ENCODE measurements around the gene NAALADL2. TPM values are rescaled to one million over a fixed set of nuclear protein-coding genes. Genes with fewer than 3 reads are reported as not detected.

NAALADL2 gene
- total and polyA plus RNA-seq, 9 of the 15 experiments (the other 6 are each of a cell fraction or from before 2014, with no cell fraction given): 0.29 to 1.1 (median 0.79) TPM; not detected in 1

DNA sequence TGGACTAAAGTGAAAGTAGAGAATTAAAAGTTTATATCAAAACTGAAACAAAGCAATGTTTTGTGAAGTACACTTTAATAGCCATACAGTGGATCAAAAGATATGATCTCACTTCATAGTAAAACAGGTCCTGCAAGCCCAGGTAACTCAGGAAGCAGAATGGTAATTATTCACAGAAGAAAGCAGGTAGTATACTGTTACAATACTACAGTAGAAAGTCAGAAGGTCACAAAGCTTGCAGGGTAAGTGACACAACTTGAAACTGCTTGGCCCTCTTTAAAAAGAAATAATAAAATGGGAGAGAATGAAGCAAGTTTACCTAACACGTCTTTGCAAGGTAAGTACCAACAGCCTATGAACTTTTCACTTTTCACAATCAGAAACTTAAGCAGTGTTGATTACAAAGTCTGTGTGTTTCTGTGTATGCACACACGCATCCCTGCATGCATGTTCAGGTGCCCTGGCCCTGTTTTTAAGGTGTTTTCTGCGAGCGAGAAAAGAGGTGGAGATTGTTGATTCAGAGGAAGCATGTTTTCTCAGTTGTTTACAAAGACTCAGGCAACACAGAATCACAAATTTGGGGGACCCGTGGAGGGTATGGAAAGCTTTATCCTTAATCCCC is at the start of gene NAALADL2 (continued):
- TF ChIP-seq, protein P1, sequence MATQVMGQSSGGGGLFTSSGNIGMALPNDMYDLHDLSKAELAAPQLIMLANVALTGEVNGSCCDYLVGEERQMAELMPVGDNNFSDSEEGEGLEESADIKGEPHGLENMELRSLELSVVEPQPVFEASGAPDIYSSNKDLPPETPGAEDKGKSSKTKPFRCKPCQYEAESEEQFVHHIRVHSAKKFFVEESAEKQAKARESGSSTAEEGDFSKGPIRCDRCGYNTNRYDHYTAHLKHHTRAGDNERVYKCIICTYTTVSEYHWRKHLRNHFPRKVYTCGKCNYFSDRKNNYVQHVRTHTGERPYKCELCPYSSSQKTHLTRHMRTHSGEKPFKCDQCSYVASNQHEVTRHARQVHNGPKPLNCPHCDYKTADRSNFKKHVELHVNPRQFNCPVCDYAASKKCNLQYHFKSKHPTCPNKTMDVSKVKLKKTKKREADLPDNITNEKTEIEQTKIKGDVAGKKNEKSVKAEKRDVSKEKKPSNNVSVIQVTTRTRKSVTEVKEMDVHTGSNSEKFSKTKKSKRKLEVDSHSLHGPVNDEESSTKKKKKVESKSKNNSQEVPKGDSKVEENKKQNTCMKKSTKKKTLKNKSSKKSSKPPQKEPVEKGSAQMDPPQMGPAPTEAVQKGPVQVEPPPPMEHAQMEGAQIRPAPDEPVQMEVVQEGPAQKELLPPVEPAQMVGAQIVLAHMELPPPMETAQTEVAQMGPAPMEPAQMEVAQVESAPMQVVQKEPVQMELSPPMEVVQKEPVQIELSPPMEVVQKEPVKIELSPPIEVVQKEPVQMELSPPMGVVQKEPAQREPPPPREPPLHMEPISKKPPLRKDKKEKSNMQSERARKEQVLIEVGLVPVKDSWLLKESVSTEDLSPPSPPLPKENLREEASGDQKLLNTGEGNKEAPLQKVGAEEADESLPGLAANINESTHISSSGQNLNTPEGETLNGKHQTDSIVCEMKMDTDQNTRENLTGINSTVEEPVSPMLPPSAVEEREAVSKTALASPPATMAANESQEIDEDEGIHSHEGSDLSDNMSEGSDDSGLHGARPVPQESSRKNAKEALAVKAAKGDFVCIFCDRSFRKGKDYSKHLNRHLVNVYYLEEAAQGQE (IDR thresholded peaks at IDR 0.05; ENCODE audit: borderline replicate concordance): no peak
- TF ChIP-seq, protein P1 (CRISPR knock-in tag; IDR thresholded peaks at IDR 0.05; ENCODE audit: low read depth): no peak
- TF ChIP-seq NFYB (IDR thresholded peaks at IDR 0.05; ENCODE audit: extremely low read depth, insufficient read length): no peak
- TF ChIP-seq, protein P2, sequence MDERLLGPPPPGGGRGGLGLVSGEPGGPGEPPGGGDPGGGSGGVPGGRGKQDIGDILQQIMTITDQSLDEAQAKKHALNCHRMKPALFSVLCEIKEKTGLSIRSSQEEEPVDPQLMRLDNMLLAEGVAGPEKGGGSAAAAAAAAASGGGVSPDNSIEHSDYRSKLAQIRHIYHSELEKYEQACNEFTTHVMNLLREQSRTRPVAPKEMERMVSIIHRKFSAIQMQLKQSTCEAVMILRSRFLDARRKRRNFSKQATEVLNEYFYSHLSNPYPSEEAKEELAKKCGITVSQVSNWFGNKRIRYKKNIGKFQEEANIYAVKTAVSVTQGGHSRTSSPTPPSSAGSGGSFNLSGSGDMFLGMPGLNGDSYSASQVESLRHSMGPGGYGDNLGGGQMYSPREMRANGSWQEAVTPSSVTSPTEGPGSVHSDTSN (CRISPR knock-in tag; IDR thresholded peaks at IDR 0.05; ENCODE audit: low read depth): no peak
- TF ChIP-seq, protein P2 (tag; conservative IDR thresholded peaks at IDR 0.05; ENCODE audit: low read depth): no peak
- TF ChIP-seq, protein P3, sequence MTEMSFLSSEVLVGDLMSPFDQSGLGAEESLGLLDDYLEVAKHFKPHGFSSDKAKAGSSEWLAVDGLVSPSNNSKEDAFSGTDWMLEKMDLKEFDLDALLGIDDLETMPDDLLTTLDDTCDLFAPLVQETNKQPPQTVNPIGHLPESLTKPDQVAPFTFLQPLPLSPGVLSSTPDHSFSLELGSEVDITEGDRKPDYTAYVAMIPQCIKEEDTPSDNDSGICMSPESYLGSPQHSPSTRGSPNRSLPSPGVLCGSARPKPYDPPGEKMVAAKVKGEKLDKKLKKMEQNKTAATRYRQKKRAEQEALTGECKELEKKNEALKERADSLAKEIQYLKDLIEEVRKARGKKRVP (CRISPR knock-in tag; IDR thresholded peaks at IDR 0.05): no peak
- TF ChIP-seq OTX1 (CRISPR knock-in tag; IDR thresholded peaks at IDR 0.05): no peak
- no peak for TF ChIP-seq CBX3 (IDR thresholded peaks at IDR 0.05; ENCODE audit: borderline replicate concordance in 1 of 2, low read length in 2 of 2)
